Stimulated activated CD4-positive, alpha-beta T cell treated with anti-CD3 and anti-CD28 coated beads, Interleukin-12 subunit alpha, Interleukin-12 subunit beta, amount 100 ng/mL, for 48 hours (primary cell): Measurements from ENCODE around the gene ANKRD42.

ENCODE experiments used
- DNase-seq, 3 donors: peaks; one replicate each; pipeline ENCODE4 v3.0.0-alpha.2; 2020; ENCODE audit warnings: low read depth in 2 of 3, low spot score in 1 of 3

The ANKRD42 gene

DNA sequence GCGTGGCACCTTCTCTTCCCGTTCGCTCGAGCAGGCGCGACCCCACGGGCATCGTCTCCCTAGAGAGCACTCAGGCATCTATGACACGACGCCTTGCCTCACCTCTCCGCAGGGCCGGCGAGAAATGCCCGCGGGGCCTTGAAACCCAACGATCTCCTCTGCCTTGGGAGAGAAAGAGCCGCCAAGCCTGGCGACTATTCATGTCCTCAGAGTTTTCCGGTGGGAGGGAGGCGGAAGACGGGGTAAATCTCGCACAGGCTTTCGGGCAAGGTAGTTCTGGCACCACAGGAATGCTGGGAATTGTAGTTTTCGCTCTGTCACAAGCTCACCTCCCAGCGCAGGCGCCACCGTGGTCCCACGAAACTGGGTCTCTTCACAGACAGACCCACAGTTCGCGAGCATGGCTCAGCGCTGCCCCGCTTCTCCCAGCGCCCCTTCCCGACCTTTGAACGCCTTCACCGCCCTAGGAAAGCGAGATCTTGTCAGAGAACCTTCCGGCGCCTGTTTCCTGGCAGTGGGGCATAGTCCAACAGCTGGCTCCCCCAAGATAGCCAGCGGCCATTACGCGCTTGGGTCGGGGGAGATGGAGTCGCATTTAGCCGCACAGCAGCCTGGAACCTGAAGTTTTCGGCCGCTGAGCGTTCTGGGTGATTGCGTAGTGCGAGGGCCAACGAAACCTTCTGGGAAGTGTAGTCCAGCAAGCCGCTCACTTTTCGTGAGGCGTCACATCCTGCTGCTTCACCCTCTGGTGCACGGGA lies 92.4 kb downstream of the ANKRD42 start, which contains the start of gene CCDC90B:
CCDC90B (minus strand) TSS at position 597 of the 758 bp plus-strand sequence; CDS start at position 202, 395 bp downstream.
- DNase-seq = peak; percentile 86 to 89 (median 88)

DNA sequence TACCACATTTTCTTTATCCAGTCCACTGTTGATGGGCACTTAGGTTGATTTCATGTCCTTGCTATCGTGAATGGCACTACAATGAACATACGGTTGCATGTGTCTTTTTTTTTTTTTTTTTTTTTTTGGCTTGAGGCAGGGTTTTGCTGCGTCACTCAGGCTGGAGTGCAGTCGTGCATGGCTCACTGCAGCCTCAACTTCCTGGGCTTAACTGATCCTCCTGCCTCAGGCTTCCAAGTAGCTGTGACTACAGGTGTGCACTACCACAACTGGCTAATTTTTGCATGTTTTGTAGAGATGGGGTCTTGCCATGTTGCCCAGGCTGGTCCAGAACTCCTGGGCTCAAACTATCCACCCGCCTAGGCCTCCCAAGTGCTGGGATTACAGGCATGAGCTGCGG lies 94.1 kb downstream of the ANKRD42 start:
- no peak for DNase-seq

DNA sequence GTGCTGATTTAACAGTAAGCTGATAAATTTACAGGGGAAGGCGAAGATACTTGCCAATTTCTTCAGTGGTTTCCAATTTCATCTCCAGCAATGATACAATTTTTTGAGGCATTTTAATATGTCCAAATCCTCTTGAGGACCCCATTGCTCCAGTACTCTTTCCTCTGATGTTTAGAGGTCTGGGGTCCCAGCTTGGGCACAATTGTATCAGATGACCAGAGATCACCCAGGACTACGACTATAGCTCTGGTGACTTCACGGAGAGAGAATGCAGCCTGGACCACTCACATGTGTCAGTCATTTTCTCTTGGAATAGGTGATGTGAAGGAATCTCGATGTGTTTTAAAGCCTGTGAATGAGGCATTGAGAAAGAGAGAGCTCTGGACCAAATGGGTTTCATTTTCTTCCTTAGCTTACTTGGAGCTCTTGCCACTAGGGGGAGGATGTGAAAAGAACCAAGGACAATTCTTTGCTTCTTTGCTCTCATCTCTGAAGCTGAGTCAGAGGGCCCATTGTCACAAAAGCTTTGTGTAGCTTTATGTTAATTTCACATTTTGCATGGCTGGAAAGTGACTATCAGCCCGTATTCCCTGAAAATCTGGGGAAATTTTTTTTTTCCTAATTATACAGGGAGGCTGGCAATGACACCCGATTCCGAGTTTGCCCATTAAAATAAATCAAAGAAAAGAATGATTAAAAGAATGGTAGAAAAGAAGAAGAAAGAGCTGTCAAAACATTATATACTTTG lies 99.4 kb downstream of the ANKRD42 start:
- DNase-seq = peak in 2 of 3 donors; percentile 3 to 50

DNA sequence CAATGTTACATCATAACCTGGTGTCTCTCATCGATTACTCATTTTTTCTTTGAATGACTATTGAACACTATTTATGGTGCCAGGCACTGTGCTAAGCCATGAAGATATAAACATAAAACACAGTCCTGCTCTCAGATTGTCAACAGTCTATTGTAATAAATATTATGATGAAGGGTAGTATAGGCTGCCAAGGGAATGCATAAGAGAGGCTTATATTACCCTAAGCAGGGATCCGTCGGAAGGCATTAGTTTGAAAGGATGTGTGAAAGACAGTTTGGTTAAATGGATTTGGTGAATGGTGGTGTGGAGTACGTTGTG lies 99.9 kb downstream of the ANKRD42 start:
- DNase-seq = no peak

DNA sequence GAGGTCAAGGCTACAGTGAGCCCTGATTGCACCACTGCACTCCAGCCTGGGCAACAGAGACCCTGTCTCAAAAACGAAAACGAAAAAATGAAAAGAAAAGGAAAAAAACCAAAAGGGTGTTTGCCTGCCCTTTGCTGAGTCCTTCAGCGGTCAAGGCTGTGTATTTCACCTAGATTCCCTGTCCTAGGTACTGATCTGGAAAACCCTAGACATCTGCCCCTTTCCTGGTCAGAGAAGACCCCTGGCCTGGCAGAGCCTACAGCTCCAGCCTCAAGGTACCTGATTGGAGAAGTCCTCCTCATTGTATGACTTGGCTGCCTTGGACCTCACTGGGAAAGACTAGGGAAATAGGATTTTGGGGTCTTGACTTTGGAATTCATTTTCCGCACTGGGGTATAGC lies 100.7 kb downstream of the ANKRD42 start:
- DNase-seq = no peak
